ENCODE data around the gene IKBKG. TPM values are rescaled to one million over a fixed set of nuclear protein-coding genes. Genes with fewer than 3 reads are reported as not detected.

Gene IKBKG
- polyA plus RNA-seq, 1 of the 3 experiments (the other 2 are of a cell fraction), result 36.4 TPM

DNA sequence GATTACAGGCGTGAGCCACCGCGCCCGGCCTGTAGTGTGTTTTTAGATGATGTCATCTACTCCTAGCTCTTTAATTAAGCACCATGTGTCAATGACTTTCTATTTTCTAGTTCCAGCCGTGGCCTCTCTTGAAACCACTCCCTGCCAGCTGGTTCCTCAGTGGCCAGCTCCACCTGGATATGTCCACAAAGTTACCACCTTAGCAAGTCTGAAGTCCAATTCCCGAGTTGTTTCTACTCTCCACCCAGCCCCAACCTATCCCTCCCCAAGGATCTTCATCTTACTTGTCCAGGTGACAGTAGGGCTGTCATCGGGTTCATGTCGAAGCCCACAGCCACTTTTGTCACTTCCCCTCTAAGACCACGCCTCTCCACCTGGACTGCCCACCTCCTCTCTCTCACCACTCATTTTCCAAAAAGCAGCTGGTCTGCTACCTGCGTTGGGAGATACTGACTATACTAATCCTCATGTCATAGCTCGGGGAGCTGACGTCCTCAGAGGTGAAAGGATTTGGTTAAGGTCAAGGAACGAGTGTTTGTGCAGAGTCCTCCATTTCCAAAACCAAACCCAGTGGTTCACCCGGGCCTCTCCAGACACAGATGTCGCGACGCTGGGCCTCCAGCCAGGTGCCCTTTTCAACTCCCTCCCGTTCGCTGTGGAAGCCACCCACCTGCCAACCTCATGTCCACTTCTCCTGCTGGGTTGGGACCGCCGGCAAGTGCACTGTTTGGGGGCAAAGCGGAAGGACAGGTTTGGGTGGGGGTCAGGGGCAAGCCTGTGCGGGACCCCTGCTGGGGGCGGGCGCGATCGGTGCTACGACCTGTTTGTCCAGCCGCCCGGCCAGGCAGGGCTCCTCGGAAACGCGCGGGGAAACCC is 32.1 kb upstream of the IKBKG start (continued):
- TF ChIP-seq, protein P1, sequence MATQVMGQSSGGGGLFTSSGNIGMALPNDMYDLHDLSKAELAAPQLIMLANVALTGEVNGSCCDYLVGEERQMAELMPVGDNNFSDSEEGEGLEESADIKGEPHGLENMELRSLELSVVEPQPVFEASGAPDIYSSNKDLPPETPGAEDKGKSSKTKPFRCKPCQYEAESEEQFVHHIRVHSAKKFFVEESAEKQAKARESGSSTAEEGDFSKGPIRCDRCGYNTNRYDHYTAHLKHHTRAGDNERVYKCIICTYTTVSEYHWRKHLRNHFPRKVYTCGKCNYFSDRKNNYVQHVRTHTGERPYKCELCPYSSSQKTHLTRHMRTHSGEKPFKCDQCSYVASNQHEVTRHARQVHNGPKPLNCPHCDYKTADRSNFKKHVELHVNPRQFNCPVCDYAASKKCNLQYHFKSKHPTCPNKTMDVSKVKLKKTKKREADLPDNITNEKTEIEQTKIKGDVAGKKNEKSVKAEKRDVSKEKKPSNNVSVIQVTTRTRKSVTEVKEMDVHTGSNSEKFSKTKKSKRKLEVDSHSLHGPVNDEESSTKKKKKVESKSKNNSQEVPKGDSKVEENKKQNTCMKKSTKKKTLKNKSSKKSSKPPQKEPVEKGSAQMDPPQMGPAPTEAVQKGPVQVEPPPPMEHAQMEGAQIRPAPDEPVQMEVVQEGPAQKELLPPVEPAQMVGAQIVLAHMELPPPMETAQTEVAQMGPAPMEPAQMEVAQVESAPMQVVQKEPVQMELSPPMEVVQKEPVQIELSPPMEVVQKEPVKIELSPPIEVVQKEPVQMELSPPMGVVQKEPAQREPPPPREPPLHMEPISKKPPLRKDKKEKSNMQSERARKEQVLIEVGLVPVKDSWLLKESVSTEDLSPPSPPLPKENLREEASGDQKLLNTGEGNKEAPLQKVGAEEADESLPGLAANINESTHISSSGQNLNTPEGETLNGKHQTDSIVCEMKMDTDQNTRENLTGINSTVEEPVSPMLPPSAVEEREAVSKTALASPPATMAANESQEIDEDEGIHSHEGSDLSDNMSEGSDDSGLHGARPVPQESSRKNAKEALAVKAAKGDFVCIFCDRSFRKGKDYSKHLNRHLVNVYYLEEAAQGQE (IDR thresholded peaks at IDR 0.05; ENCODE audit: low read depth, low read length), result no peak
- TF ChIP-seq RAD21 (IDR thresholded peaks at IDR 0.05; ENCODE audit: low read length) (no peak), GATA2 (CRISPR knock-in tag; IDR thresholded peaks at IDR 0.05) (no peak), JUND (IDR thresholded peaks at IDR 0.05) (no peak), RCOR1 (IDR thresholded peaks at IDR 0.05; ENCODE audit: low read length) (no peak), CHD2 (IDR thresholded peaks at IDR 0.05; ENCODE audit: low read length, partially characterized antibody) (no peak), RXRA (IDR thresholded peaks at IDR 0.05; ENCODE audit: borderline replicate concordance, low read depth) (no peak), POLR2AphosphoS5 (IDR thresholded peaks at IDR 0.05; ENCODE audit: low read depth, low read length) (no peak), TEAD4 (IDR thresholded peaks at IDR 0.05; ENCODE audit: borderline replicate concordance, insufficient read depth) (no peak)

DNA sequence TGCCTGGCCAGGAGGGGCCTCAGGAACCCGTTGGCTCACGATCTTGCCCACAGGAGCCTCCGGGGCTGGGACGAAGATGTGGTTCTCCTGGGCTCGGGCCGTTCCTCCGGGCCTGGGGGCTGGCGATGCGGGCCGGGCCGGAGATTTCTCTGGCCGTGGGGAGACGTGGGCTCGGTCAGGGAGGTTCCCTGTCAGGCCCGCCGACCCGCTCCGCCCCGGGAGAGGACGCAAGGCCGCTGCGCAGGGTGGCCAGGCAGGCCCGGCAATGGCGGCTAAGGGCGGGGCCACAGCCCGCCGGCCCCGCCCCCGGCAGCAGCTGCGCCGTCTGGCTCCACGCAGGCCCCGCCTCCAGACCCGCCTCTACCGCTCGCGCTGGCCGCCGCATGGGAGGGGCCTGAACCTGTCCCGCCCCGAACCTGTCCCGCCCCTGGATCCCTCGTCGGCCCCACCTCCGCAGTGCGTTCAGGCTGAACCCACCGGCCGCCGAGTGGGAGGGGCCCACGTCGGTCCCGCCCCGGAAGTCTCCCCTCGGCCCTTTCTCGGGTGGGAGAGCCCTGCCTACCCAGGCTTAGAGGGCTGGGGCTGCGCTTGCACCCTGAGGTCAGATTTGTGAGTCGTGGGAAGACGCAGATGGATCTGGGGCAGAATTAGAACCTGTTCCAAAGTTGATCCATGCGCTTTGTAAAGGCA is 31.3 kb upstream of the IKBKG start, which contains the start of gene FAM3A:
Gene FAM3A (minus strand): TSS at position 267 of the 690 bp plus-strand sequence. CDS start 460 bp downstream, outside the sequence.
- peak; percentile 93 for DNase-seq
- H3K27ac ChIP-seq (ENCODE audit: low read depth in 2 of 2, low read length in 1 of 2), result peak within 1 kb of the TSS; percentile 49 to 65; a peak in 3 of 4 replicates
- CTCF ChIA-PET, result no interaction called here
- peaks cover 6% of the 10 kb centered on the region; the same call in 1 of the 2 replicates for H3K27me3 ChIP-seq (ENCODE audit: insufficient read depth)
- H3K4me2 ChIP-seq, result peak within 1 kb of the TSS; percentile 76
- H3K4me3 ChIP-seq (ENCODE audit: low read depth in 2 of 2, low read length in 1 of 2), result peak within 1 kb of the TSS; percentile 58 to 66
- POLR2A ChIA-PET, result no interaction called here
- no peaks in the 10 kb centered on the region for H3K9me2 ChIP-seq
- H4K20me1 ChIP-seq (ENCODE audit: insufficient read depth), result no peaks in the 10 kb centered on the region
- no peaks in the 10 kb centered on the region for H3F3A ChIP-seq (replicated peaks; ENCODE audit: insufficient read depth)
- no peaks in the 10 kb centered on the region for H3K36me3 ChIP-seq (replicated peaks in 1 of 2; ENCODE audit: control insufficient read depth in 1 of 2, insufficient read depth in 2 of 2, low read length in 1 of 2)
- peak; percentile 74; the same call in 1 of the 2 replicates for TF ChIP-seq POLR2AphosphoS5 (IDR thresholded peaks at IDR 0.05; ENCODE audit: low read depth, low read length)
- peak; percentile 81 for TF ChIP-seq YY1 (IDR thresholded peaks at IDR 0.05; ENCODE audit: low read depth)
- TF ChIP-seq GABPA (IDR thresholded peaks at IDR 0.05; ENCODE audit: low read depth), result peak; percentile 47
- peak; percentile 65 for TF ChIP-seq NRF1 (IDR thresholded peaks at IDR 0.05; ENCODE audit: low read depth, low read length)
- no peak for TF ChIP-seq FOXJ3 (CRISPR knock-in tag; IDR thresholded peaks at IDR 0.05)
- peak within 1 kb of the TSS; percentile 73 for H3K9ac ChIP-seq
- H2AFZ ChIP-seq (ENCODE audit: low read depth), result no peak within 1 kb of the TSS; the same call in 1 of the 2 replicates
- peaks cover 6% of the 10 kb centered on the region for H3K79me2 ChIP-seq (ENCODE audit: insufficient read depth)
- peaks cover 0 to 6% of the 10 kb centered on the region in 2 experiments; a peak in 1 of 4 replicates for H3K4me1 ChIP-seq (ENCODE audit: control insufficient read depth in 1 of 2, insufficient read depth in 2 of 2, low read depth in 1 of 2, low read length in 1 of 2)
- no peaks in the 10 kb centered on the region for H3K9me3 ChIP-seq
- 38% methylated on average over 32 of the region's 59 CpGs for WGBS (ENCODE audit: low lambda C conversion rate)

Data from SK-N-SH (cell line).